ENCODE results near the gene RGS7BP.

DNA sequence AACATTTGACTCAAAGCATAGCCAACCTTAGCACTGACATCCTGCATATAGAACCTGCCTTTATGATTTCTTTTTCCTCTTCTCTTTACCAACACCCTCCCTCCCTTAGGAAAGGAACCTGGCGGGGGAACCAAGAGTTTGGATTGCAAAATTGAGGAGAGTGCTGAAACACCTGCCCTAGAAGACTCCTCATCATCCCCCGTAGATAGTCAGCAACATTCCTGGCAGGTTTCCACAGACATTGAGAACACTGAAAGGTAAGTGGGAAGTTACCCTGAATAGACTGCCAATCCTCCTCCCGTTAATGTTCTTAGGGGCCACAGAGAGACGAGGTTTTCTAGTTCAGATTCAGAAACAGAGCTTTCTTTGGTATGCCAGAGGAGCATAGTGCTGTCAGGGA lies 88.8 kb downstream of the RGS7BP start:
- TF ChIP-seq, protein P1, sequence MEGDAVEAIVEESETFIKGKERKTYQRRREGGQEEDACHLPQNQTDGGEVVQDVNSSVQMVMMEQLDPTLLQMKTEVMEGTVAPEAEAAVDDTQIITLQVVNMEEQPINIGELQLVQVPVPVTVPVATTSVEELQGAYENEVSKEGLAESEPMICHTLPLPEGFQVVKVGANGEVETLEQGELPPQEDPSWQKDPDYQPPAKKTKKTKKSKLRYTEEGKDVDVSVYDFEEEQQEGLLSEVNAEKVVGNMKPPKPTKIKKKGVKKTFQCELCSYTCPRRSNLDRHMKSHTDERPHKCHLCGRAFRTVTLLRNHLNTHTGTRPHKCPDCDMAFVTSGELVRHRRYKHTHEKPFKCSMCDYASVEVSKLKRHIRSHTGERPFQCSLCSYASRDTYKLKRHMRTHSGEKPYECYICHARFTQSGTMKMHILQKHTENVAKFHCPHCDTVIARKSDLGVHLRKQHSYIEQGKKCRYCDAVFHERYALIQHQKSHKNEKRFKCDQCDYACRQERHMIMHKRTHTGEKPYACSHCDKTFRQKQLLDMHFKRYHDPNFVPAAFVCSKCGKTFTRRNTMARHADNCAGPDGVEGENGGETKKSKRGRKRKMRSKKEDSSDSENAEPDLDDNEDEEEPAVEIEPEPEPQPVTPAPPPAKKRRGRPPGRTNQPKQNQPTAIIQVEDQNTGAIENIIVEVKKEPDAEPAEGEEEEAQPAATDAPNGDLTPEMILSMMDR (IDR thresholded peaks at IDR 0.05) = no peak
- TF ChIP-seq SIN3A (IDR thresholded peaks at IDR 0.05; ENCODE audit: borderline replicate concordance, insufficient read depth, low read depth, low read length) = no peak

All from Panc1 (cell line).